Measurements from ENCODE around the gene FRMD4A.

GRCh38 chr10:13709931-13710650 lies 620.6 kb downstream of the FRMD4A start:
- TF ChIP-seq CTCF (conservative IDR thresholded peaks at IDR 0.05; ENCODE audit: low read depth, low read length) (no peak), EZH2 (IDR thresholded peaks at IDR 0.05; ENCODE audit: low read length, unreplicated experiment) (no peak)
